T-cell (primary cell): ENCODE measurements around the gene PRR5L. TPM values are rescaled to one million over a fixed set of nuclear protein-coding genes. Genes with fewer than 3 reads are reported as not detected.

Experiments
- ATAC-seq, 4 experiments: fragments of 200-7000 bp in 3 of 4; fragments of 150-1000 bp in 1 of 4; cut with Tn5 transposase; replicated peaks in 1 of 4; 1 replicate in 3 of 4; 2 replicates in 1 of 4; pipeline ENCODE4 v1.10.0; 2021; ENCODE audit warnings: moderate library complexity in 3 of 4, mild to moderate bottlenecking in 2 of 4, moderate number of reproducible peaks in 1 of 4
- CTCF ChIA-PET, 2 donors: fragments of 300-600 bp; sonication (Branson Sonifier 250); formaldehyde crosslinking; loops; one replicate each; lab custom pipeline; 2022; ENCODE audit warnings: antibody characterized with exemption in 2 of 2; lab: Charles Lee
- POLR2A ChIA-PET, 2 donors: fragments of 300-600 bp; sonication (Branson Sonifier 250); formaldehyde crosslinking; loops; one replicate each; lab custom pipeline; 2022; ENCODE audit warnings: antibody characterized with exemption in 2 of 2; lab: Charles Lee
- DNase-seq, 35 experiments: peaks; one replicate each; pipeline versions ENCODE4 v3.0.0 to v3.0.0-alpha.2; 2013 to 2023
- H3K27ac ChIP-seq: one replicate; pipeline ENCODE4 v1.5.1; 2013; ENCODE audit warnings: low read length
- H3K27me3 ChIP-seq, 2 experiments: replicated peaks in 1 of 2; 1 replicate in 1 of 2; 2 replicates in 1 of 2; pipeline versions ENCODE4 v1.6.1 to v1.7.0; 2013; ENCODE audit warnings: low read length in 1 of 2, mixed read lengths in 1 of 2; ENCODE audit not compliant: control insufficient read depth in 2 of 2, insufficient read depth in 2 of 2; ENCODE audit errors: extremely low read depth in 1 of 2
- H3K36me3 ChIP-seq, 2 donors: 1 replicate in 1 of 2; 2 replicates in 1 of 2; pipeline versions ENCODE4 v1.6.1 to v1.7.0; 2013; ENCODE audit warnings: low read length in 1 of 2; ENCODE audit not compliant: control insufficient read depth in 2 of 2, insufficient read depth in 1 of 2; ENCODE audit errors: extremely low read depth in 1 of 2
- H3K4me1 ChIP-seq, 2 experiments: 1 replicate in 1 of 2; 2 replicates in 1 of 2; pipeline versions ENCODE4 v1.6.1 to v1.7.0; 2013; ENCODE audit warnings: low read length in 2 of 2, mixed read lengths in 1 of 2; ENCODE audit not compliant: insufficient read depth in 2 of 2, control insufficient read depth in 1 of 2; ENCODE audit errors: extremely low read depth in 1 of 2
- H3K4me3 ChIP-seq, 2 donors: 1 replicate in 1 of 2; 2 replicates in 1 of 2; pipeline versions ENCODE4 v1.5.1 to v1.7.0; 2013; ENCODE audit warnings: mild to moderate bottlenecking in 2 of 2, low read length in 1 of 2, moderate library complexity in 1 of 2; ENCODE audit not compliant: control insufficient read depth in 1 of 2; ENCODE audit errors: extremely low read depth in 1 of 2
- H3K9me3 ChIP-seq: 2 replicates; pipeline ENCODE4 v1.7.0; 2013
- H3K27ac Mint-ChIP-seq, 2 donors: one replicate each; pipeline ENCODE4 v1.8.0; 2020 to 2021; ENCODE audit warnings: mild to moderate bottlenecking in 2 of 2, mixed read lengths in 2 of 2
- H3K27me3 Mint-ChIP-seq, 2 donors: one replicate each; pipeline ENCODE4 v1.8.0; 2021 to 2022; ENCODE audit warnings: mixed read lengths in 2 of 2
- H3K36me3 Mint-ChIP-seq: one replicate; pipeline ENCODE4 v1.8.0; 2021; ENCODE audit warnings: mixed read lengths
- H3K4me1 Mint-ChIP-seq, 3 donors: one replicate each; pipeline ENCODE4 v1.8.0; 2020 to 2022; ENCODE audit warnings: mixed read lengths in 3 of 3, mild to moderate bottlenecking in 1 of 3
- H3K4me3 Mint-ChIP-seq, 3 donors: one replicate each; pipeline ENCODE4 v1.8.0; 2020 to 2022; ENCODE audit warnings: mild to moderate bottlenecking in 3 of 3, mixed read lengths in 3 of 3, moderate library complexity in 3 of 3
- H3K9me3 Mint-ChIP-seq, 3 donors: one replicate each; pipeline ENCODE4 v1.8.0; 2020 to 2022; ENCODE audit warnings: mixed read lengths in 3 of 3
- WGBS: methylation state at CpG from one replicate; pipeline ENCODE4 v1.1.5; 2013; ENCODE audit warnings: missing lambda C conversion rate; ENCODE audit not compliant: insufficient coverage; 5-methylcytosine and 5-hydroxymethylcytosine counted together
- total RNA-seq, 35 experiments: library from RNA in 6 of 35; stranded (reverse) in 6 of 35; fragments of 120-200 nt in 1 of 35; gene quantifications; one replicate each; pipeline versions ENCODE4 v1.2.1 to v1.2.4 and lab custom pipeline; 2013 to 2026

PRR5L gene
- total RNA-seq, 5 donors from 2014 or later (not counting 1 experiment from before 2014, with no cell fraction given): 22.3 to 64.0 (median 31.3) TPM

GRCh38 chr11:36438126-36438525, 142.0 kb downstream of the PRR5L start:
- H3K4me1 Mint-ChIP-seq: peaks cover 0 to 5% (median 0%) of the 10 kb centered on the region in 3 donors
- POLR2A ChIA-PET: no interaction called here
- 92% methylated on average over 4 of the region's 5 CpGs for WGBS

GRCh38 chr11:36441610-36442208, 145.6 kb downstream of the PRR5L start:
- H3K4me3 ChIP-seq: no peak overlapping the region
- Mint-ChIP-seq H3K36me3 (peaks cover 15% of the 10 kb centered on the region), H3K27me3 (no peaks in the 10 kb centered on the region), H3K9me3 (peaks cover 0 to 3% (median 0%) of the 10 kb centered on the region in 3 donors), H3K4me1 (peaks cover 0 to 8% (median 0%) of the 10 kb centered on the region in 3 donors), H3K4me3 (no peak overlapping the region), H3K27ac (peak overlapping the region in 1 of 2 donors; percentile 12)
- no peaks in the 10 kb centered on the region for H3K9me3 ChIP-seq
- CTCF ChIA-PET: interaction anchor here (0.6 to 1.0 kb wide), 2 partner anchors 10 to 89 kb away, joined by 3 to 4 read pairs; no protein-coding TSS in a partner anchor
- H3K27ac ChIP-seq: no peak overlapping the region
- peaks cover 0 to 10% of the 10 kb centered on the region in 2 experiments for H3K4me1 ChIP-seq
- POLR2A ChIA-PET: no interaction called here
- no peaks in the 10 kb centered on the region for H3K27me3 ChIP-seq
- ATAC-seq (no peak), DNase-seq (no peak)
- peaks cover 0 to 54% of the 10 kb centered on the region in 2 donors for H3K36me3 ChIP-seq
- no CpG with 5 or more reads among the region's 2 CpGs for WGBS

More at GRCh38 chr11:36438126-36438525, 142.0 kb downstream of the PRR5L start:
- H3K36me3 ChIP-seq: peaks cover 0 to 67% of the 10 kb centered on the region in 2 donors
- H3K9me3 ChIP-seq: no peaks in the 10 kb centered on the region
- ATAC-seq (no peak), DNase-seq (no peak)
- Mint-ChIP-seq H3K27me3 (peaks cover 0 to 3% of the 10 kb centered on the region in 2 donors), H3K4me3 (no peak overlapping the region), H3K36me3 (peaks cover 19% of the 10 kb centered on the region), H3K9me3 (peaks cover 0 to 7% (median 0%) of the 10 kb centered on the region in 3 donors), H3K27ac (no peak overlapping the region)
- peaks cover 0 to 7% of the 10 kb centered on the region in 2 experiments for H3K4me1 ChIP-seq
- H3K27me3 ChIP-seq: no peaks in the 10 kb centered on the region
- no peak overlapping the region for H3K4me3 ChIP-seq
- CTCF ChIA-PET: no interaction called here
- H3K27ac ChIP-seq: no peak overlapping the region

DNA sequence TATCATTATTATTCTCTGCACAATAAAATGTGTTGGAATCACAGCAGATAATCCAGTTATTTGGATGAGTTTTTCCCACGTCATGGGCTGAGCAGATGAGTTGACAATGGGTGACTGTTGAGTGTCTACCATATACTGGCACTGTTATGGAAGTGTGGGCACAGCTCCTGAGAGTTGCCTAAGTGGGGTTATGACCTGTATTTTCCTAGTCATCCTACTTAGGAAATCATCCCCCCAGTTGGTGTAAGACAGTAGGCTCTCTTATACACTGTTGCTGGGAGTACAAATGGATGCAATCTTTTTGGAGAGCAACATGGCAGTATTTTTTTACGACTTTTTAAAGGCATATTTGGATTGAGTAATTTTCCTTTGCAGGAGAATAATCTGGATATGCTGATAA, 147.6 kb downstream of the PRR5L start:
- CTCF ChIA-PET: no interaction called here
- no peaks in the 10 kb centered on the region for H3K9me3 ChIP-seq
- peaks cover 0 to 15% of the 10 kb centered on the region in 2 experiments for H3K4me1 ChIP-seq
- peaks cover 0 to 3% (median 0%) of the 10 kb centered on the region in 3 donors for H3K9me3 Mint-ChIP-seq
- H3K4me3 ChIP-seq: no peak overlapping the region
- H3K27me3 ChIP-seq: no peaks in the 10 kb centered on the region
- DNase-seq (no peak), ATAC-seq (no peak)
- WGBS: 80% methylated on average over 1 of the region's 2 CpGs
- H3K36me3 ChIP-seq: peaks cover 0 to 52% of the 10 kb centered on the region in 2 donors
- peaks cover 13% of the 10 kb centered on the region for H3K36me3 Mint-ChIP-seq
- H3K27me3 Mint-ChIP-seq: no peaks in the 10 kb centered on the region
- POLR2A ChIA-PET: no interaction called here
- peaks cover 0 to 13% (median 0%) of the 10 kb centered on the region in 3 donors for H3K4me1 Mint-ChIP-seq
- no peak overlapping the region for H3K4me3 Mint-ChIP-seq
- no peak overlapping the region for H3K27ac Mint-ChIP-seq
- no peak overlapping the region for H3K27ac ChIP-seq

GRCh38 chr11:36446135-36446534, 150.0 kb downstream of the PRR5L start:
- H3K9me3 Mint-ChIP-seq: no peaks in the 10 kb centered on the region
- Histone ChIP-seq H3K4me3 (no peak overlapping the region), H3K27ac (no peak overlapping the region), H3K4me1 (peaks cover 7 to 32% of the 10 kb centered on the region in 2 experiments), H3K27me3 (no peaks in the 10 kb centered on the region), H3K36me3 (peaks cover 0 to 36% of the 10 kb centered on the region in 2 donors), H3K9me3 (no peaks in the 10 kb centered on the region)
- ATAC-seq (no peak), DNase-seq (no peak)
- H3K27ac Mint-ChIP-seq: no peak overlapping the region
- no peak overlapping the region for H3K4me3 Mint-ChIP-seq
- peaks cover 18 to 37% (median 21%) of the 10 kb centered on the region in 3 donors for H3K4me1 Mint-ChIP-seq
- no peaks in the 10 kb centered on the region for H3K27me3 Mint-ChIP-seq
- peaks cover 21% of the 10 kb centered on the region for H3K36me3 Mint-ChIP-seq
- CTCF ChIA-PET: no interaction called here
- POLR2A ChIA-PET: no interaction called here
- 93% methylated on average over 6 of the region's 7 CpGs for WGBS

GRCh38 chr11:36447514-36447913, 151.4 kb downstream of the PRR5L start:
- H3K27me3 Mint-ChIP-seq: no peaks in the 10 kb centered on the region
- Histone ChIP-seq H3K4me1 (peaks cover 12 to 45% of the 10 kb centered on the region in 2 experiments), H3K36me3 (peaks cover 0 to 40% of the 10 kb centered on the region in 2 donors), H3K27me3 (no peaks in the 10 kb centered on the region), H3K4me3 (no peak overlapping the region), H3K27ac (no peak overlapping the region), H3K9me3 (no peaks in the 10 kb centered on the region)
- H3K4me1 Mint-ChIP-seq: peaks cover 32 to 49% (median 35%) of the 10 kb centered on the region in 3 donors
- CTCF ChIA-PET: no interaction called here
- 100% methylated on average over 1 of the region's 2 CpGs for WGBS
- ATAC-seq: no peak
- POLR2A ChIA-PET: interaction anchor here in 1 of 2 donors (0.6 kb wide), 1 partner anchor 52 kb away, joined by 3 read pairs; no protein-coding TSS in a partner anchor
- H3K27ac Mint-ChIP-seq: no peak overlapping the region
- H3K9me3 Mint-ChIP-seq: no peaks in the 10 kb centered on the region
- no peak overlapping the region for H3K4me3 Mint-ChIP-seq
- peaks cover 26% of the 10 kb centered on the region for H3K36me3 Mint-ChIP-seq
- DNase-seq: no peak

- Histone ChIP-seq H3K4me1 (peaks cover 17 to 49% of the 10 kb centered on the region in 2 experiments), H3K27me3 (no peaks in the 10 kb centered on the region), H3K9me3 (no peaks in the 10 kb centered on the region), H3K4me3 (no peak overlapping the region), H3K36me3 (peaks cover 0 to 37% of the 10 kb centered on the region in 2 donors), H3K27ac (no peak overlapping the region)
- WGBS: 88% methylated on average over 3 of the region's 8 CpGs
- CTCF ChIA-PET: no interaction called here
- no peaks in the 10 kb centered on the region for H3K27me3 Mint-ChIP-seq
- DNase-seq (no peak), ATAC-seq (no peak)
- peaks cover 36 to 50% (median 39%) of the 10 kb centered on the region in 3 donors for H3K4me1 Mint-ChIP-seq
- no peak overlapping the region for H3K4me3 Mint-ChIP-seq
- POLR2A ChIA-PET: no interaction called here
- H3K9me3 Mint-ChIP-seq: no peaks in the 10 kb centered on the region
- peaks cover 26% of the 10 kb centered on the region for H3K36me3 Mint-ChIP-seq
- peak overlapping the region in 1 of 2 donors; percentile 7 for H3K27ac Mint-ChIP-seq
These were observed 151.9 kb downstream of the PRR5L start for GRCh38 chr11:36447947-36448346.
